ENCODE measurements around the gene RASA2.
"Not testable (repeated sequence)": the region's sequence is repeated elsewhere in the genome, so short reads cannot be mapped to it uniquely, and the experiment has no call there.

RASA2 gene

GRCh38 chr3:141524988-141525387, 38.2 kb downstream of the RASA2 start:
- Mint-ChIP-seq H3K9me3 (no peaks in the 10 kb centered on the region), H3K4me1 (ENCODE audit: low read depth) (peaks cover 27% of the 10 kb centered on the region), H3K27ac (no peak overlapping the region), H3K36me3 (ENCODE audit: low read depth) (peaks cover 37% of the 10 kb centered on the region), H3K4me3 (no peak overlapping the region), H3K27me3 (ENCODE audit: low read depth) (no peaks in the 10 kb centered on the region)

- Mint-ChIP-seq H3K36me3 (ENCODE audit: low read depth) (peaks cover 36% of the 10 kb centered on the region), H3K27ac (no peak overlapping the region), H3K9me3 (no peaks in the 10 kb centered on the region), H3K4me1 (ENCODE audit: low read depth) (peaks cover 29% of the 10 kb centered on the region), H3K4me3 (no peak overlapping the region), H3K27me3 (ENCODE audit: low read depth) (no peaks in the 10 kb centered on the region)
Observed at GRCh38 chr3:141525814-141526213, 39.0 kb downstream of the RASA2 start.

GRCh38 chr3:141526709-141527108, 39.9 kb downstream of the RASA2 start:
- Mint-ChIP-seq H3K4me3 (no peak overlapping the region), H3K36me3 (ENCODE audit: low read depth) (peaks cover 34% of the 10 kb centered on the region), H3K27ac (no peak overlapping the region), H3K9me3 (no peaks in the 10 kb centered on the region), H3K4me1 (ENCODE audit: low read depth) (peaks cover 27% of the 10 kb centered on the region), H3K27me3 (ENCODE audit: low read depth) (no peaks in the 10 kb centered on the region)

- no peaks in the 10 kb centered on the region for H3K9me3 Mint-ChIP-seq
- peaks cover 41% of the 10 kb centered on the region for H3K36me3 Mint-ChIP-seq (ENCODE audit: low read depth)
- H3K27me3 Mint-ChIP-seq (ENCODE audit: low read depth), result no peaks in the 10 kb centered on the region
- no peak overlapping the region for H3K4me3 Mint-ChIP-seq
- peaks cover 34% of the 10 kb centered on the region for H3K4me1 Mint-ChIP-seq (ENCODE audit: low read depth)
- no peak overlapping the region for H3K27ac Mint-ChIP-seq
Observed at GRCh38 chr3:141528800-141529199, 42.0 kb downstream of the RASA2 start.

GRCh38 chr3:141529256-141529655, 42.4 kb downstream of the RASA2 start:
- H3K27ac Mint-ChIP-seq, result no peak overlapping the region
- H3K4me3 Mint-ChIP-seq, result no peak overlapping the region
- H3K4me1 Mint-ChIP-seq (ENCODE audit: low read depth), result peaks cover 34% of the 10 kb centered on the region
- H3K27me3 Mint-ChIP-seq (ENCODE audit: low read depth), result no peaks in the 10 kb centered on the region
- H3K9me3 Mint-ChIP-seq, result no peaks in the 10 kb centered on the region
- peaks cover 41% of the 10 kb centered on the region for H3K36me3 Mint-ChIP-seq (ENCODE audit: low read depth)

GRCh38 chr3:141529717-141530414, 43.0 kb downstream of the RASA2 start:
- Mint-ChIP-seq H3K27ac (peak overlapping the region; percentile 47), H3K9me3 (no peaks in the 10 kb centered on the region), H3K27me3 (ENCODE audit: low read depth) (no peaks in the 10 kb centered on the region), H3K4me3 (no peak overlapping the region), H3K4me1 (ENCODE audit: low read depth) (peaks cover 34% of the 10 kb centered on the region), H3K36me3 (ENCODE audit: low read depth) (peaks cover 43% of the 10 kb centered on the region)

GRCh38 chr3:141530415-141530768, 43.6 kb downstream of the RASA2 start:
- Mint-ChIP-seq H3K27me3 (ENCODE audit: low read depth) (no peaks in the 10 kb centered on the region), H3K9me3 (peaks cover 3% of the 10 kb centered on the region), H3K27ac (peak overlapping the region; percentile 47), H3K4me1 (ENCODE audit: low read depth) (peaks cover 32% of the 10 kb centered on the region), H3K36me3 (ENCODE audit: low read depth) (peaks cover 44% of the 10 kb centered on the region), H3K4me3 (no peak overlapping the region)

GRCh38 chr3:141532609-141533008, 45.8 kb downstream of the RASA2 start:
- peaks cover 9% of the 10 kb centered on the region for H3K9me3 Mint-ChIP-seq
- H3K4me3 Mint-ChIP-seq, result no peak overlapping the region
- H3K4me1 Mint-ChIP-seq (ENCODE audit: low read depth), result peaks cover 26% of the 10 kb centered on the region
- no peak overlapping the region for H3K27ac Mint-ChIP-seq
- peaks cover 54% of the 10 kb centered on the region for H3K36me3 Mint-ChIP-seq (ENCODE audit: low read depth)
- no peaks in the 10 kb centered on the region for H3K27me3 Mint-ChIP-seq (ENCODE audit: low read depth)

GRCh38 chr3:141536017-141536416, 49.2 kb downstream of the RASA2 start:
- not testable (repeated sequence) for H3K27me3 Mint-ChIP-seq (ENCODE audit: low read depth); H3K27ac Mint-ChIP-seq; H3K4me3 Mint-ChIP-seq; H3K9me3 Mint-ChIP-seq
- Mint-ChIP-seq H3K36me3 (ENCODE audit: low read depth) (peaks cover 50% of the 10 kb centered on the region), H3K4me1 (ENCODE audit: low read depth) (peaks cover 13% of the 10 kb centered on the region)

- Mint-ChIP-seq H3K4me1 (ENCODE audit: low read depth) (peaks cover 15% of the 10 kb centered on the region), H3K9me3 (peaks cover 12% of the 10 kb centered on the region), H3K36me3 (ENCODE audit: low read depth) (peaks cover 57% of the 10 kb centered on the region), H3K27ac (no peak overlapping the region), H3K4me3 (no peak overlapping the region), H3K27me3 (ENCODE audit: low read depth) (no peaks in the 10 kb centered on the region)
Observed at GRCh38 chr3:141537856-141538255, 51.0 kb downstream of the RASA2 start.

- Mint-ChIP-seq H3K36me3 (ENCODE audit: low read depth) (peaks cover 58% of the 10 kb centered on the region), H3K4me1 (ENCODE audit: low read depth) (peaks cover 13% of the 10 kb centered on the region), H3K4me3 (no peak overlapping the region), H3K27ac (no peak overlapping the region), H3K27me3 (ENCODE audit: low read depth) (no peaks in the 10 kb centered on the region), H3K9me3 (peaks cover 18% of the 10 kb centered on the region)
Observed at GRCh38 chr3:141538568-141539240, 51.9 kb downstream of the RASA2 start.

GRCh38 chr3:141539431-141540187, 52.8 kb downstream of the RASA2 start:
- Mint-ChIP-seq H3K27ac (no peak overlapping the region), H3K4me1 (ENCODE audit: low read depth) (peaks cover 13% of the 10 kb centered on the region), H3K36me3 (ENCODE audit: low read depth) (peaks cover 55% of the 10 kb centered on the region), H3K4me3 (no peak overlapping the region), H3K9me3 (peaks cover 18% of the 10 kb centered on the region), H3K27me3 (ENCODE audit: low read depth) (no peaks in the 10 kb centered on the region)

GRCh38 chr3:141540531-141540930, 53.7 kb downstream of the RASA2 start:
- no peak overlapping the region for H3K27ac Mint-ChIP-seq
- peaks cover 58% of the 10 kb centered on the region for H3K36me3 Mint-ChIP-seq (ENCODE audit: low read depth)
- no peak overlapping the region for H3K4me3 Mint-ChIP-seq
- H3K4me1 Mint-ChIP-seq (ENCODE audit: low read depth), result peaks cover 19% of the 10 kb centered on the region
- peaks cover 17% of the 10 kb centered on the region for H3K9me3 Mint-ChIP-seq
- H3K27me3 Mint-ChIP-seq (ENCODE audit: low read depth), result no peaks in the 10 kb centered on the region

- H3K4me1 Mint-ChIP-seq (ENCODE audit: low read depth), result peaks cover 23% of the 10 kb centered on the region
- no peak overlapping the region for H3K27ac Mint-ChIP-seq
- no peak overlapping the region for H3K4me3 Mint-ChIP-seq
- H3K27me3 Mint-ChIP-seq (ENCODE audit: low read depth), result no peaks in the 10 kb centered on the region
- H3K36me3 Mint-ChIP-seq (ENCODE audit: low read depth), result peaks cover 61% of the 10 kb centered on the region
- H3K9me3 Mint-ChIP-seq, result peaks cover 27% of the 10 kb centered on the region
Observed at GRCh38 chr3:141542202-141542969, 55.6 kb downstream of the RASA2 start.
